H1 (cell line): ENCODE results near the gene MINDY3. TPM values are rescaled to one million over a fixed set of nuclear protein-coding genes. Genes with fewer than 3 reads are reported as not detected.

Source experiments
- CTBP2 ChIP-seq: IDR thresholded peaks from 2 replicates; pipeline ENCODE4 v1.7.0; 2011; ENCODE audit warnings: borderline replicate concordance, mild to moderate bottlenecking, moderate library complexity, mixed read lengths, low read length; ENCODE audit not compliant: insufficient read depth, insufficient read length
- NRF1 ChIP-seq: IDR thresholded peaks from 2 replicates; pipeline ENCODE4 v1.6.1; 2011; ENCODE audit warnings: mild to moderate bottlenecking, low read depth, low read length, improper control_type of control experiment
- SIRT6 ChIP-seq: IDR thresholded peaks from one replicate; pipeline ENCODE4 v1.7.1; 2012; ENCODE audit warnings: low read length, inconsistent platforms
- polyA plus RNA-seq, 7 experiments: library from polyadenylated mRNA; depleted of rRNA in 3 of 7; stranded (reverse) in 5 of 7; unstranded in 2 of 7; fragments of >200 nt in 5 of 7; fragments of 200-250 nt in 2 of 7; gene quantifications; 1 replicate in 5 of 7; 2 replicates in 1 of 7; 4 replicates in 1 of 7; pipeline versions ENCODE4 v1.2.1 to v1.2.3, GENCODE V29; 2011 to 2013; ENCODE audit warnings: missing spikeins in 2 of 7, mixed read lengths in 2 of 7
- total RNA-seq: library from RNA; stranded (reverse); fragmentation: NEBNext Ultra II Directional; extraction: Animal tissue kit (Norgen Biotek cat#: 25700); gene quantifications from 2 replicates; pipeline ENCODE4 v1.2.1, GENCODE V29; 2021
- TF ChIP-seq, protein P1 (sequence below): IDR thresholded peaks from 2 replicates; pipeline ENCODE4 v1.6.1; 2011; ENCODE audit warnings: low read depth, mild to moderate bottlenecking, low read length; ENCODE audit not compliant: insufficient read depth
- TF ChIP-seq, protein P2 (sequence below), 3 experiments: IDR thresholded peaks; 1 replicate in 2 of 3; 2 replicates in 1 of 3; pipeline versions ENCODE4 v1.5.1 to v1.6.1; 2011; ENCODE audit warnings: low read length in 3 of 3, mild to moderate bottlenecking in 3 of 3, inconsistent platforms in 2 of 3, low read depth in 1 of 3, moderate library complexity in 1 of 3; ENCODE audit not compliant: insufficient read depth in 1 of 3; ENCODE audit errors: control extremely low read depth in 1 of 3

Gene MINDY3
- total and polyA plus RNA-seq, 2 of the 8 experiments (the other 6 are each of a cell fraction or from before 2014, with no cell fraction given), result 4.6 to 13.6 TPM

GRCh38 chr10:15740261-15740660, 120.0 kb downstream of the MINDY3 start (continued):
- TF ChIP-seq, protein P1, sequence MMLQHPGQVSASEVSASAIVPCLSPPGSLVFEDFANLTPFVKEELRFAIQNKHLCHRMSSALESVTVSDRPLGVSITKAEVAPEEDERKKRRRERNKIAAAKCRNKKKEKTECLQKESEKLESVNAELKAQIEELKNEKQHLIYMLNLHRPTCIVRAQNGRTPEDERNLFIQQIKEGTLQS, result no peak
- TF ChIP-seq, protein P2, sequence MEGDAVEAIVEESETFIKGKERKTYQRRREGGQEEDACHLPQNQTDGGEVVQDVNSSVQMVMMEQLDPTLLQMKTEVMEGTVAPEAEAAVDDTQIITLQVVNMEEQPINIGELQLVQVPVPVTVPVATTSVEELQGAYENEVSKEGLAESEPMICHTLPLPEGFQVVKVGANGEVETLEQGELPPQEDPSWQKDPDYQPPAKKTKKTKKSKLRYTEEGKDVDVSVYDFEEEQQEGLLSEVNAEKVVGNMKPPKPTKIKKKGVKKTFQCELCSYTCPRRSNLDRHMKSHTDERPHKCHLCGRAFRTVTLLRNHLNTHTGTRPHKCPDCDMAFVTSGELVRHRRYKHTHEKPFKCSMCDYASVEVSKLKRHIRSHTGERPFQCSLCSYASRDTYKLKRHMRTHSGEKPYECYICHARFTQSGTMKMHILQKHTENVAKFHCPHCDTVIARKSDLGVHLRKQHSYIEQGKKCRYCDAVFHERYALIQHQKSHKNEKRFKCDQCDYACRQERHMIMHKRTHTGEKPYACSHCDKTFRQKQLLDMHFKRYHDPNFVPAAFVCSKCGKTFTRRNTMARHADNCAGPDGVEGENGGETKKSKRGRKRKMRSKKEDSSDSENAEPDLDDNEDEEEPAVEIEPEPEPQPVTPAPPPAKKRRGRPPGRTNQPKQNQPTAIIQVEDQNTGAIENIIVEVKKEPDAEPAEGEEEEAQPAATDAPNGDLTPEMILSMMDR (IDR thresholded peaks at IDR 0.05; ENCODE audit: control extremely low read depth in 1 of 3, insufficient read depth in 1 of 3, low read depth in 1 of 3, low read length in 3 of 3), result no peak
- TF ChIP-seq SIRT6, result no peak
- no peak for TF ChIP-seq NRF1
- no peak for TF ChIP-seq CTBP2
